WTC11 (cell line): ENCODE measurements around the gene PAK1IP1.
"Not testable (repeated sequence)": the region's sequence is repeated elsewhere in the genome, so short reads cannot be mapped to it uniquely, and the experiment has no call there.

Source experiments
- CREB1 ChIP-seq: sonication (generic); formaldehyde crosslinking; IDR thresholded peaks from 2 replicates; pipeline ENCODE4 v1.8.0; 2023; ENCODE audit warnings: mild to moderate bottlenecking, missing genetic modification reagents
- KAT7 ChIP-seq: sonication (generic); formaldehyde crosslinking; IDR thresholded peaks from 2 replicates; pipeline ENCODE4 v1.8.1; 2023; ENCODE audit warnings: missing genetic modification reagents, mild to moderate bottlenecking, borderline replicate concordance
- NR1H2 ChIP-seq: sonication (generic); formaldehyde crosslinking; IDR thresholded peaks from 2 replicates; pipeline ENCODE4 v1.9.0; 2021; ENCODE audit warnings: mild to moderate bottlenecking, moderate library complexity, missing genetic modification reagents
- ZNF263 ChIP-seq: sonication (generic); formaldehyde crosslinking; IDR thresholded peaks from 2 replicates; pipeline ENCODE4 v1.8.1; 2022; ENCODE audit warnings: low read depth, mild to moderate bottlenecking, moderate library complexity, missing genetic modification reagents
- ZNF416 ChIP-seq: fragments of 250-450 bp; sonication (Bioruptor Pico); IDR thresholded peaks from 2 replicates; pipeline ENCODE4 v1.9.0; 2021; ENCODE audit warnings: mild to moderate bottlenecking, inconsistent platforms
- TF ChIP-seq, protein P1 (sequence below): fragments of 200-600 bp; IDR thresholded peaks from 2 replicates; pipeline ENCODE4 v1.8.0; 2022; ENCODE audit warnings: antibody characterized with exemption
- TF ChIP-seq, protein P2 (sequence below): sonication (generic); formaldehyde crosslinking; IDR thresholded peaks from 2 replicates; pipeline ENCODE4 v1.8.0; 2022; ENCODE audit warnings: mild to moderate bottlenecking, missing genetic modification reagents
- TF ChIP-seq, protein P3 (sequence below): sonication (generic); formaldehyde crosslinking; IDR thresholded peaks from 2 replicates; pipeline ENCODE4 v1.8.0; 2022; ENCODE audit warnings: mild to moderate bottlenecking, missing genetic modification reagents
- TF ChIP-seq, protein P4 (sequence below): fragments of 250-450 bp; sonication (Bioruptor Pico); IDR thresholded peaks from 2 replicates; pipeline ENCODE4 v1.9.0; 2021; ENCODE audit warnings: moderate library complexity, mild to moderate bottlenecking, inconsistent platforms, borderline replicate concordance
- TF ChIP-seq, protein P5 (sequence below): fragments of 250-450 bp; sonication (Bioruptor Pico); IDR thresholded peaks from 2 replicates; pipeline ENCODE4 v2.1.2; 2022; ENCODE audit warnings: mild to moderate bottlenecking, moderate library complexity
- TF ChIP-seq, protein P6 (sequence below): sonication (generic); formaldehyde crosslinking; IDR thresholded peaks from 2 replicates; pipeline ENCODE4 v1.8.1; 2023; ENCODE audit warnings: mild to moderate bottlenecking, missing genetic modification reagents, moderate library complexity

DNA sequence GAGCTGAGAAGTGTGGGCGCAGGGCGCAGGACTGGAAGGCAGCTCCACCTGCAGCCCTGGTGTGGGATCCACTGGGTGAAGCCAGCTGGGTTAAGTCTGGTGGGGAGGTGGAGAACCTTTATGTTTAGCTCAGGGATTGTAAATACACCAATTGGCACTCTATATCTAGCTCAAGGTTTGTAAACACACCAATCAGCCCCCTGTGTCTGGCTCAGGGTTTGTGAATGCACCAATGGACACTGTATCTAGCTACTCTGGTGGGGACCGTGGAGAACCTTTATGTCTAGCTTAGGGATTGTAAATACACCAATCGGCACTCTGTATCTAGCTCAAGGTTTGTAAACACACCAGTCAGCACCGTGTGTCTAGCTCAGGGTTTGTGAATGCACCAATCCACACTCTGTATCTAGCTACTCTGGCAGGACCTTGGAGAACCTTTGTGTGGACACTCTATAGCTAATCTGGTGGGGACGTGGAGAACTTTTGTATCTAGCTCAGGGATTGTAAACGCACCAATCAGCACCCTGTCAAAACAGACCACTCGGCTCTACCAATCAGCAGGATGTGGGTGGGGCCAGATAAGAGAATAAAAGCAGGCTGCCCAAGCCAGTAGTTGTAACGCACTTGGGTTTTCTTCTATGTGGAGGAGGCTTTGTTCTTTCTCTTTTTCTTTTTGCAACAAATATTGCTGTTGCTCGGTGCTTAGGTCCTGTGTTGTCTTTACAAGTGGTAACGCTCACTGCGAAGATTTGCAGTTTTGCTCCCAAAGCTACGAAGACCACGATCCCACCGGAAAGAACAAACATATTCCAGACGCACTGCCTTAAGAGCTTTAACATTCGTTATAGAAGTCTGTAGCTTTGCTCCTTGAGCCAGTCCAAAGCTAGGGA lies 26.4 kb downstream of the PAK1IP1 start:
- TF ChIP-seq, protein P1, sequence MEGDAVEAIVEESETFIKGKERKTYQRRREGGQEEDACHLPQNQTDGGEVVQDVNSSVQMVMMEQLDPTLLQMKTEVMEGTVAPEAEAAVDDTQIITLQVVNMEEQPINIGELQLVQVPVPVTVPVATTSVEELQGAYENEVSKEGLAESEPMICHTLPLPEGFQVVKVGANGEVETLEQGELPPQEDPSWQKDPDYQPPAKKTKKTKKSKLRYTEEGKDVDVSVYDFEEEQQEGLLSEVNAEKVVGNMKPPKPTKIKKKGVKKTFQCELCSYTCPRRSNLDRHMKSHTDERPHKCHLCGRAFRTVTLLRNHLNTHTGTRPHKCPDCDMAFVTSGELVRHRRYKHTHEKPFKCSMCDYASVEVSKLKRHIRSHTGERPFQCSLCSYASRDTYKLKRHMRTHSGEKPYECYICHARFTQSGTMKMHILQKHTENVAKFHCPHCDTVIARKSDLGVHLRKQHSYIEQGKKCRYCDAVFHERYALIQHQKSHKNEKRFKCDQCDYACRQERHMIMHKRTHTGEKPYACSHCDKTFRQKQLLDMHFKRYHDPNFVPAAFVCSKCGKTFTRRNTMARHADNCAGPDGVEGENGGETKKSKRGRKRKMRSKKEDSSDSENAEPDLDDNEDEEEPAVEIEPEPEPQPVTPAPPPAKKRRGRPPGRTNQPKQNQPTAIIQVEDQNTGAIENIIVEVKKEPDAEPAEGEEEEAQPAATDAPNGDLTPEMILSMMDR, result not testable (repeated sequence)
- TF ChIP-seq, protein P2, sequence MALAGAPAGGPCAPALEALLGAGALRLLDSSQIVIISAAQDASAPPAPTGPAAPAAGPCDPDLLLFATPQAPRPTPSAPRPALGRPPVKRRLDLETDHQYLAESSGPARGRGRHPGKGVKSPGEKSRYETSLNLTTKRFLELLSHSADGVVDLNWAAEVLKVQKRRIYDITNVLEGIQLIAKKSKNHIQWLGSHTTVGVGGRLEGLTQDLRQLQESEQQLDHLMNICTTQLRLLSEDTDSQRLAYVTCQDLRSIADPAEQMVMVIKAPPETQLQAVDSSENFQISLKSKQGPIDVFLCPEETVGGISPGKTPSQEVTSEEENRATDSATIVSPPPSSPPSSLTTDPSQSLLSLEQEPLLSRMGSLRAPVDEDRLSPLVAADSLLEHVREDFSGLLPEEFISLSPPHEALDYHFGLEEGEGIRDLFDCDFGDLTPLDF (CRISPR knock-in tag), result not testable (repeated sequence)
- TF ChIP-seq, protein P3, sequence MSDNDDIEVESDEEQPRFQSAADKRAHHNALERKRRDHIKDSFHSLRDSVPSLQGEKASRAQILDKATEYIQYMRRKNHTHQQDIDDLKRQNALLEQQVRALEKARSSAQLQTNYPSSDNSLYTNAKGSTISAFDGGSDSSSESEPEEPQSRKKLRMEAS (CRISPR knock-in tag), result not testable (repeated sequence)
- TF ChIP-seq, protein P4, sequence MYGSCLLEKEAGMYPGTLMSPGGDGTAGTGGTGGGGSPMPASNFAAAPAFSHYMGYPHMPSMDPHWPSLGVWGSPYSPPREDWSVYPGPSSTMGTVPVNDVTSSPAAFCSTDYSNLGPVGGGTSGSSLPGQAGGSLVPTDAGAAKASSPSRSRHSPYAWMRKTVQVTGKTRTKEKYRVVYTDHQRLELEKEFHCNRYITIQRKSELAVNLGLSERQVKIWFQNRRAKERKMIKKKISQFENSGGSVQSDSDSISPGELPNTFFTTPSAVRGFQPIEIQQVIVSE (CRISPR knock-in tag), result not testable (repeated sequence)
- not testable (repeated sequence) for TF ChIP-seq CREB1 (CRISPR knock-in tag); KAT7 (CRISPR knock-in tag); ZNF263; ZNF416 (CRISPR knock-in tag); NR1H2 (CRISPR knock-in tag)
- TF ChIP-seq, protein P5, sequence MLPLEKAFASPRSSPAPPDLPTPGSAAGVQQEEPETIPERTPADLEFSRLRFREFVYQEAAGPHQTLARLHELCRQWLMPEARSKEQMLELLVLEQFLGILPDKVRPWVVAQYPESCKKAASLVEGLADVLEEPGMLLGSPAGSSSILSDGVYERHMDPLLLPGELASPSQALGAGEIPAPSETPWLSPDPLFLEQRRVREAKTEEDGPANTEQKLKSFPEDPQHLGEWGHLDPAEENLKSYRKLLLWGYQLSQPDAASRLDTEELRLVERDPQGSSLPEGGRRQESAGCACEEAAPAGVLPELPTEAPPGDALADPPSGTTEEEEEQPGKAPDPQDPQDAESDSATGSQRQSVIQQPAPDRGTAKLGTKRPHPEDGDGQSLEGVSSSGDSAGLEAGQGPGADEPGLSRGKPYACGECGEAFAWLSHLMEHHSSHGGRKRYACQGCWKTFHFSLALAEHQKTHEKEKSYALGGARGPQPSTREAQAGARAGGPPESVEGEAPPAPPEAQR (CRISPR knock-in tag), result not testable (repeated sequence)
- TF ChIP-seq, protein P6, sequence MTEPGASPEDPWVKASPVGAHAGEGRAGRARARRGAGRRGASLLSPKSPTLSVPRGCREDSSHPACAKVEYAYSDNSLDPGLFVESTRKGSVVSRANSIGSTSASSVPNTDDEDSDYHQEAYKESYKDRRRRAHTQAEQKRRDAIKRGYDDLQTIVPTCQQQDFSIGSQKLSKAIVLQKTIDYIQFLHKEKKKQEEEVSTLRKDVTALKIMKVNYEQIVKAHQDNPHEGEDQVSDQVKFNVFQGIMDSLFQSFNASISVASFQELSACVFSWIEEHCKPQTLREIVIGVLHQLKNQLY (CRISPR knock-in tag), result not testable (repeated sequence)
